Activated CD4-positive, alpha-beta T cell treated with anti-CD3 and anti-CD28 coated beads for 4 hours (primary cell): ENCODE measurements around the gene NUSAP1.
A peak's percentile ranks its signal among the peaks of the same experiment; 100 is the strongest.
"Not testable (repeated sequence)": the region's sequence is repeated elsewhere in the genome, so short reads cannot be mapped to it uniquely, and the experiment has no call there.

Experiments
- DNase-seq, 2 donors: peaks; one replicate each; pipeline ENCODE4 v3.0.0-alpha.2; 2020

NUSAP1 gene

DNA sequence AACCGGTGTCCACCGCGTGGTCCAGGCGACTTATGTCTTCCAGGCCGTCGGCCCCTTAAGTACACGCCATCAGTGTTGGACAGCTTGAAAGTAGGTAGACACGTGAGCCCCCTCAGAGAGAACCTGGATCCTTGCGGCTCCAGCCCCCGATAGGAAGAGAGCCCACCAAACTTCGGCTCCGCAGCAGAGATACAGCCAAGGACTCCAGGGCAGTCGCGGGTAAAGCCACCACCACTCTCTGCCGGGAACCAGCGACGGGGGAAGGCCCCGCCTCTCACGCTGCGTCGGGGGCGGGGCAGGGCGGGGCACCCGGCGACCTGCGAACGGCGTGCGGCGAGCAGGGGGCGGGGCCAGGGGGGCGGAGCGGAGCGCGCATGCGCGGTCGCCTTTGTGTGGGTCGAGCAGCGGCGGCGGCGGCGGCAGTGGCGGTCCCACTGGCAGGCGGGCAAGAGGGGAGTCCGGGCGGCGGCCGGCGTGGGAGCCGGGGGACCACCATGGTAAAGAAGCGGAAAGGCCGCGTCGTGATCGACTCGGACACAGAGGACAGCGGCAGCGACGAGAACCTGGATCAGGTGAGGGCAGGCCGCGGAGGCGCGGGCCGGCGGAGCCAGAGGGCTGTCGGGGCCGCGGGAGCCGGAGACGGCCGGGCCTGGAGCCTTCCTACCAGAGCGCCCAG lies 84.2 kb downstream of the NUSAP1 start, which contains the start of gene RTF1:
Gene RTF1 (plus strand): TSS at position 354 of the 676 bp plus-strand sequence. CDS start 21 bp downstream, at position 375.
- peak; percentile 94 to 96 for DNase-seq

DNA sequence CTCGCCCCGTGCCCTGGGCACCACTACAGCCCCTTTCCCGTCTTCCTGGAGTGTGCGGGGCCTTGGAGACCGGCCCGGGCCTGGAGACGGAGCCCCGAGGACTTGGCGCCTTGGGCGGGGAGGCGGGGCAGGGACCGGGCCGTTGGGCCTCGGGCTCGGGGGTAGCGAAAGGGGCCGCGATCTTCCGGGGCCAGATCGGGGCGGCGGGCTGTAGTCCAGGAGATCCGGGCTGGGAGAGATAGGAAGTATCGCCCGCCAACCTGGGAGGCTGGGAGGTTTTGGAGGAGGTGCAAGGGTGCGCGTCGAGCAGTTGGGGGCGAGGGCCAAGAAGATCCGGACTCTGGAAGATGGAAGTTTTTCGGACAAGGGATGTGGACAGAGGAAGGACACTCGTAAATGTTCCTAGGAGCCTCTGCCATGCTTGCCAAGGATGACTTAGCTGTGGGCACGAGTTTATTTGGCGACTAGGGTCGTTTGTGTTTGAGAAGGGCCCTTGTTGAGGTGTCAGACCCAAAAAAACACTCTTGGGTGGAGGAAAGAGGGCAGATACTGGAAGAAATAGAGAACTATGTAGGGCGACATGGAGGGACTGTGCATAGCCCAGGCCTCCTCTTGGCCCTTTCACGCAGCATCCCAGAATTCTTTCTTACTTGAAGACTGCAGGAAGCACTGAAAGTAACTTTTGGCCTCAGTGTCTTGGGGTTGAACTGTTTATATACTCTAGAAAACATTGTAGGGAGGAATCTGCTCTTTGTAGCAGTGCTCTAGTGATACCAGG lies 84.9 kb downstream of the NUSAP1 start:
- peak in 1 of 2 donors; percentile 36 for DNase-seq

DNA sequence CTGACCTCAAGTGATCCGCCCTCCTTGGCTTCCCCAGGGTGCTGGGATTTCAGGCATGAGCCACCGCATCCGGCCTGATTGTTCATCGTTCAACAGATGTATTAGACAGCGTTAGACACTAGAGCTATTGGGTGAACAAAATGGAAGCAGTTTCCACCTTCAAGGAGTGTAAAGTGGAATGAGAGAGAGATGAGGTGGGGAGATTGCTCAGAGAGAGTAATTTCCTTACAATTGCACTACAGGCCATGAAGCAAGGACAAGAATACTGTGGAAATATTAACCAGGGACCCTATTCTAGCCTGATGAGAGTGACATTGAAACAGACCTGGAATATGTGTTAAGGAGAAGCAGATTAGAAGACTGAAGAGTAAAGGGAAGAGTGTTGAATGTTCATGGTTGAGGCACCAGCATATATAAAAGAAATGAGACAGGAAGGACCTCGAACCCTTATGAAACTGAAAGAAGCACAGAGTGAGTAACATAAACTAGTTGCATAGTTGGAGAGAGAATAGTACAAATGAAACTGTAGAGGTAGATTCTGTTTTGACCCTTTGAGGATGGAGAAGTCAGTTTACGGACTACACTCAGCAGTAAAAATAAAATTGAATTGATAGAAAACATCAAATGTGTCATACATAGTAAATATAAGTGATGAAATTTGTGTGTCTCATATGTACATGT lies 91.4 kb downstream of the NUSAP1 start:
- DNase-seq = no peak

DNA sequence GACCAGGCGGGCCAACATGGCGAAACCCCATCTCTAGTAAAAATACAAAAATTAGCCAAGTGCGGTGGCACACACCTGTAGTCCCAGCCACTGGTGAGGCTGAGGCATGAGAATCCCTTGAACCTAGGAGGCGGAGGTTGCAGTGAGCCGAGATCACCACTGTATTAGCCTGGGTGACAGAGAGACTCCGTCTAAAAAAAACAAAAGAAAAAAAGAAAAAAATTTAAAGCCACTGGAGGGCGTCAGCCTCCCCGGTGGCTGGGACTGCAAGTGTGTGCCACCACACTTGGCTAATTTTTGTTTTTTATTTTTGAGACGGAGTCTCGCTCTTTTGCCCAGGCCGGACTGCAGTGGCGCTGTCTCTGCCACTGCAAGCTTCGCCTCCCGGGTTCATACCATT lies 92.1 kb downstream of the NUSAP1 start:
- no peak for DNase-seq

DNA sequence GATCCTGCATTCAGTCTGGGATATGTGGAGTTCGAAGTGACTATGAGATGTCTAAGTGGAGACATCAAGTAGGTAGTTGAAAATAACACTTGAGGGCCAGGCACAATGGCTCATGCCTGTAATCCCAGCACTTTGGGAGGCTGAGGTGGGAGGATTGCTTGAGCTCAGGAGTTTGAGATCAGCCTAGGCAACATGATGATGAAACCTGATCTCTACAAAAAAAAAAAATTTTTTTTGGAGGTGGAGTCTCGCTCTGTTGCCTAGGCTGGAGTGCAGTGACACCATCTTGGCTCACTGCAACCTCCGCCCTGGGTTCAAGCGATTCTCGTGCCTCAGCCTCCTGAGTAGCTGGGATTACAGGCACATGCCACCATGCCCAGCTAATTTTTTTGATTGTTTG lies 93.2 kb downstream of the NUSAP1 start:
- DNase-seq = not testable (repeated sequence)

DNA sequence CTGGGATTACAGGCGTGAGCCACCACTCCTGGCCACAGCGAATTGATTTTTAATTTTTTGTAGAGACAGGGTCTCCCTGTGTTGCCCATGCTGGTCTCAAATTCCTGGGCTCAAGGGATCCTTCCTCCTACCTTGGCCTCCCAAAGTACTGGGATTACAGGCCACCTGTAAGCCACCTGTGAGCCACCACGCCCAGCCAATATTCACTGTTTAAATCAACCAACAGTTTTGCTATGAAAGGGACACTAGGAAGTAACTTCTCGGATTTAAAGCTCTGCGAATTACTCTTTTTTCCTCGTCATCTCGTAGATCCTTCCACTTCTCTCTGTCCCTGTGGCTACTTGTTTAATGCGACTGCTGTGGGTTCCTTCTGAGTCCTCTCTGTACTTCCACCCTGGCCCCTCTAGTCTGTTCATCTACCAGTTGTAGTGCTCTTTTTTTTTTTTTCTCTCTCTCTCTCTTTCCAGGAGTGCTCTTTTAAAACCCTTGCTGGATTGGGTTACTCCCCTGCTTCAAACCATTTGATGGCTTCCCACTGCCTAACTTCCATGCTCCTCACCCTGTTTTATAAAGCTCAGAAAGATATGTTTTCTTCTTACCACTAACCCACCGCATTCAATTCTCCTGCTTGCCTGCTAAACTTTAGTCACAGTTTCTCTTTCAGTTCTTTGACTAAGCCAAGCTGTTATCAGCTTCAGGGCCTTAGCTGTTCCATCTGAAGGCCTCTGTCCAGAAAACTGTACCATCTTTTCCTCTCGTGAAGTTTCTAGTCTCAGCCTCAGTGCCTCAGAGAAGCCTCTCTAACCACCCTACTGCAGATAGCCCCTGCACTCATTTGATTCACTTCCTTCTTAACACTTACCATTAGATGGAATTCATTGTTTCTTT lies 96.6 kb downstream of the NUSAP1 start:
- no peak for DNase-seq
